ENCODE results near the gene RAB44. TPM values are rescaled to one million over a fixed set of nuclear protein-coding genes. Genes with fewer than 3 reads are reported as not detected.

RAB44 gene
- polyA plus RNA-seq, 3 donors = 0.06 to 0.08 (median 0.06) TPM

- no peak for DNase-seq (ENCODE audit: extremely low read depth in 1 of 11, low read depth in 9 of 11, low spot score in 4 of 11)
Measured at GRCh38 chr6:36665180-36665579, 32.4 kb upstream of the RAB44 start.

DNA sequence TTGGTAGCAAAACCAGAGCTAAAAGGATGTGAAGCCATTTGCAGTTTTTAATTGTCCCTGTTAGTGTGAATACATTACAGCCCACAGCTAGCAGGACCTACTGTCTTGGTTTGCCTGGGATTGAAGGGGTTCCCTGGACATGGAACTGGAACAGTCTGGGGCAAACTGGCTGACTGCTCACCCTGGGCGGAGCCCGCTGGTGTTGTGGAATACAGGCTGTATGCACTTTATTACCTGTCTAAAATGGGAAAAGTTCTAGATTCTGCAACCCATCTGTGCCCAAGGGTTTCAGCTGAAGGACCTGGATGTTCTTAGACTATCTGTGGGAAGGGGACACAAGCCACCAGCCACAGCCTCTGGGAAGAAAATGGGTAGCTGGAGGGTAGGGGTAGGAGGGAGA is 31.3 kb upstream of the RAB44 start:
- no peak for DNase-seq (ENCODE audit: extremely low read depth in 1 of 11, low read depth in 9 of 11, low spot score in 4 of 11)

- peak in 2 of 11 donors; percentile 45 to 64 for DNase-seq (ENCODE audit: extremely low read depth in 1 of 11, low read depth in 9 of 11, low spot score in 4 of 11)
Measured at GRCh38 chr6:36666826-36667591, 30.6 kb upstream of the RAB44 start.

GRCh38 chr6:36668591-36668990 is 29.0 kb upstream of the RAB44 start:
- DNase-seq (ENCODE audit: extremely low read depth in 1 of 11, low read depth in 9 of 11, low spot score in 4 of 11) = no peak

- DNase-seq (ENCODE audit: extremely low read depth in 1 of 11, low read depth in 9 of 11, low spot score in 4 of 11) = no peak
Measured at GRCh38 chr6:36669002-36669401, 28.6 kb upstream of the RAB44 start.

DNA sequence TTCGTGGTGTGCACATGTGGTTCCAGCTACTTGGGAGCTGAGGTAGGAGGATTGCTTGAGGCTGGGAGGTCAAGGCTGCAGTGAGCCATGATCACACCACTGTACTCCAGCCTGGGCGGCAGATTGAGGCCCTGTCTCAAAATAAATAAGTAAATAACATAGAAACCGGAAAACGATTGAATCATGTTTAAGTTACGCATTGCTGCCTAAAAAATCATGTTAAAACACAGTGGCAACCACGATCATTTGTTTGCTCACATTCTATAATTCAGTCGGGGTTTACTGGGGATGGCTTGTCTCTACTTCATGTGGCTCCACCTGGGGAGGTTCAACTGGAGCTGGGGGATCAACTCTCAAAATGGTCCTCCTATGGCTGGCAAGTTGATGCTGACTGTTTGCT is 27.4 kb upstream of the RAB44 start:
- DNase-seq (ENCODE audit: extremely low read depth in 1 of 11, low read depth in 9 of 11, low spot score in 4 of 11) = no peak

DNA sequence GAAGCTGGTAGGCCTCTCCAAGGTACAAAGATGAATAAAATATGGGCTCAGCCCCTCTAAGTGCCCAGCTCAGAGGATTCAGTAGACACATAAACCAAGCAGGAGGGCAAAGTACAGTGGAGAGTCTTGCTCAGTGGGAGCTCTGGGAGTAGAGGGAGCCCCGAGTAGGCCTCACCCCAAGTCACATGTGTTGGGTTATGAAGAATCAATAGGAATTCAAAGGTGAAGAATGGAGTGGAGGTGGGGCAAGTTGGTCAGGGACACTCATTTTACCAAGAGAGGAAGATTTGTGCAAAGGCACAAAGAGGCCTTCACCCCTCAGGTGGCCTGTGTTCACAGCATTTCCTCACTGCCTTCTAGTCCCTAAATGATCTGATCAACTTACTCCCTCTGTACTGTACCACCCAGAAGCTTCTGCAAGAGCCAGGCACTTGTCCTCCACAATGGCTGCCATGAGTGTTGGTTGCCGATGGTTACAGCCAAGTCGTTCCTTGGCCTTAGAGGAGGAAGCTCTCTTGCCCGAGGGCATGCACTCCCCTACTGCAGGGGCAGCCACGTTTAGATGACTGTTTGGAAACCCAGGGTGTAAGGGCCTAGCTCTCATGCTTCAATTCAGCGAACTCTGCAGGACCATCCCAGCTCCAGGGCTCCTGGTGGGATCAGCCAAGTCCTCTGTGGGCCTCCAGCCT is 25.8 kb upstream of the RAB44 start:
- no peak for DNase-seq (ENCODE audit: extremely low read depth in 1 of 11, low read depth in 9 of 11, low spot score in 4 of 11)

GRCh38 chr6:36673882-36674281 is 23.7 kb upstream of the RAB44 start:
- no peak for DNase-seq (ENCODE audit: extremely low read depth in 1 of 11, low read depth in 9 of 11, low spot score in 4 of 11)

GRCh38 chr6:36674942-36675341 is 22.7 kb upstream of the RAB44 start:
- DNase-seq (ENCODE audit: extremely low read depth in 1 of 11, low read depth in 9 of 11, low spot score in 4 of 11) = no peak

DNA sequence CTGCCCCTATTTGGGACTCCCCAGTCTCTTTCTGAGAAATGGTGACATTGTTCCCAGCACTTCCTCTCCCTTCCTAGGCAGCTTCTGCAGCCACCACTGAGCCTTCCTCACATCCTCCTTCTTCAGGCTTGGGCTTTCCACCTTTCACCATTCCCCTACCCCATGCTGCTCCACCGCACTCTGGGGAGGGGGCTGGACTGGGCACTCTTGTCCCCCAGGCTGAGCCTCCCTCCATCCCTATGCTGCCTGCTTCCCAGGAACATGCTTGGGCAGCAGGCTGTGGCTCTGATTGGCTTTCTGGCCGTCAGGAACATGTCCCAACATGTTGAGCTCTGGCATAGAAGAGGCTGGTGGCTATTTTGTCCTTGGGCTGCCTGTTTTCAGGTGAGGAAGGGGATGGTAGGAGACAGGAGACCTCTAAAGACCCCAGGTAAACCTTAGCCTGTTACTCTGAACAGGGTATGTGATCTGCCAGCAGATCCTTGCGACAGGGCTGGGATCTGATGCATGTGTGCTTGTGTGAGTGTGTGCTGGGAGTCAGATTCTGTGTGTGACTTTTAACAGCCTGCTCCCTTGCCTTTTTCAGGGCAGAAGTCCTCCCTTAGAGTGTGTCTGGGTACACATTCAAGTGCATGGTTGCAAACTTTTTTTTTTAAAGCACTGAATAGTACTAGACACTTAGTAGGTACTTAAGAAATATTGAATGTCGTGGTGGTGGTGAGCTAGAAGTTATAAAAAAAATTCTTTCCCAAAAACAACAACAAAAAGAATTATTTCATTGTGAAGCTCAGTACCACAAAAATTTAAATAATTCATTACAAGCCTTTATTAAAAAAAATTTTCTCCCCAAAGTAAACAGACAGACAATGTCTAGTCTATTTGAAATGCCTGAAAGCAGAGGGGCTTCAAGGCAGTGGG is 21.2 kb upstream of the RAB44 start:
- no peak for DNase-seq (ENCODE audit: extremely low read depth in 1 of 11, low read depth in 9 of 11, low spot score in 4 of 11)

DNA sequence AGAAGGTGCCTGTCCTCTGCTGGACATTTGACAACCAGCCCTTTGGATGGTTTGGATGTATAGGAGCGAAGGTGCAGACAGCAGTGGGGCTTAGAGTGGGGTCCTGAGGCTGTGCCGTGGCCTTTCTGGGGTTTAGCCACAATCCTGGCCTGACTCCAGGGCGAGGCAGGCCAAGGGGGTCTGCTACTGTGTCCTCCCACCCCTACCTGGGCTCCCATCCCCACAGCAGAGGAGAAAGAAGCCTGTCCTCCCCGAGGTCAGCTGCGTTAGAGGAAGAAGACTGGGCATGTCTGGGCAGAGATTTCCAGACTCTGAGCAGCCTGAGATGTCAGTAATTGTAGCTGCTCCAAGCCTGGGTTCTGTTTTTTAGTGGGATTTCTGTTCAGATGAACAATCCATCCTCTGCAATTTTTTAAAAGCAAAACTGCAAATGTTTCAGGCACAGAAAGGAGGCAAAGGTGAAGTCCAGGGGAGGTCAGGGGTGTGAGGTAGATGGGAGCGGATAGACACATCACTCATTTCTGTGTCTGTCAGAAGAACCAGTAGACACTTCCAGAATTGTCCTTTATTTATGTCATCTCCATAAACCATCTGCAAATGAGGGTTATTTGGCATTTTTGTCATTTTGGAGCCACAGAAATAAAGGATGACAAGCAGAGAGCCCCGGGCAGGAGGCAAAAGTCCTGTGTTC is 20.4 kb upstream of the RAB44 start:
- no peak for DNase-seq (ENCODE audit: extremely low read depth in 1 of 11, low read depth in 9 of 11, low spot score in 4 of 11)

- no peak for DNase-seq (ENCODE audit: extremely low read depth in 1 of 11, low read depth in 9 of 11, low spot score in 4 of 11)
Measured at GRCh38 chr6:36677753-36678487, 19.7 kb upstream of the RAB44 start.

DNA sequence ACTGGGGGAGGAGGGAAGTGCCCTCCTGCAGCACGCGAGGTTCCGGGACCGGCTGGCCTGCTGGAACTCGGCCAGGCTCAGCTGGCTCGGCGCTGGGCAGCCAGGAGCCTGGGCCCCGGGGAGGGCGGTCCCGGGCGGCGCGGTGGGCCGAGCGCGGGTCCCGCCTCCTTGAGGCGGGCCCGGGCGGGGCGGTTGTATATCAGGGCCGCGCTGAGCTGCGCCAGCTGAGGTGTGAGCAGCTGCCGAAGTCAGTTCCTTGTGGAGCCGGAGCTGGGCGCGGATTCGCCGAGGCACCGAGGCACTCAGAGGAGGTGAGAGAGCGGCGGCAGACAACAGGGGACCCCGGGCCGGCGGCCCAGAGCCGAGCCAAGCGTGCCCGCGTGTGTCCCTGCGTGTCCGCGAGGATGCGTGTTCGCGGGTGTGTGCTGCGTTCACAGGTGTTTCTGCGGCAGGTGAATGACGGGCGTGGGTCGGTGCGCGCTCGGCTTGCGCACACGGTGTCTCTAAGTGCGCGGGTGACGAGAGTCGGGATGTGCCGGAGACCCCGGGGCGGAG is 19.1 kb upstream of the RAB44 start, which contains the start of gene CDKN1A:
CDKN1A (plus strand) TSS at position 227 of the 555 bp plus-strand sequence. CDS start 5,388 bp downstream, outside the sequence.
- peak; percentile 52 to 84 (median 74) for DNase-seq (ENCODE audit: extremely low read depth in 1 of 11, low read depth in 9 of 11, low spot score in 4 of 11)

GRCh38 chr6:36679043-36679833 is 18.4 kb upstream of the RAB44 start:
- peak in 1 of 11 donors; percentile 29 for DNase-seq (ENCODE audit: extremely low read depth in 1 of 11, low read depth in 9 of 11, low spot score in 4 of 11)

DNA sequence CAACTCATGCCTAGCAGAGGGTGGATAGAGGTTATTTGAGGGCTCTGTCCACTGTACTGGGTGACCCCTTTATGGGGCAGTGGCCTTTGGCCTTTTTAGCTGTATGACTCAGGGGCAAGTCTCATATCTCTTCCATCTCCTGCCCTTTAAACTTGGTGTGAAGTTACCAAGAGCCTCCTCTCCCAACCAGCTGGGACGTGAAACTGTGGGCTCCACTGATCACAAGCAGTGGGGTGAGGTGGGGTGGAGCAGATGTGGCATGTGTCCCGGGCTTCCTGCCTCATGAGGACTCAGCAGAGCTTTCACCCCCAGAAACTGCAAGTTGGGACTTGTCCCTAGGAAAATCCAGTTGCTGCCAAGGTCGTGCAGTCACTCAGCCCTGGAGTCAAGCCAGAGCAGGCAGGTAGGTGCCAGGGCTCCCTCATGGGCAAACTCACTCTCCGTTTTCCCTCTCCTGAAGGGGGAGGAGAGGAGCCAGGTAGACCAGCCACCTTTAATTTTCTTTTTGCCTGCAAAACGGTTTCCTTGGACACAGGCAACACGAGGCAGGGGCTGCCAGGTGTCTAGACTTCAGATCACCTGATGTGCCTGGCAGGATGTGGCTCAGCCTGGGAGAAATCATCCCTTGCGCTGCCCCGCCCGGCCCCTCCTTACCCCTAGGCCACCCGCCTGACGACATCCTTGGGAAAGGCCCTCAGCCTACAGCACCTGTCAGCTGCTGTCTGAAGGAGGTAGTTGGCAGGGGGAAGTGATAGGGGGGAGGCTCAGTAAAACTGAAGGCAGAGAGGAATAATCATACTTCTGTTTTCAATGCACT is 15.1 kb upstream of the RAB44 start:
- peak in 1 of 11 donors; percentile 18 for DNase-seq (ENCODE audit: extremely low read depth in 1 of 11, low read depth in 9 of 11, low spot score in 4 of 11)

DNA sequence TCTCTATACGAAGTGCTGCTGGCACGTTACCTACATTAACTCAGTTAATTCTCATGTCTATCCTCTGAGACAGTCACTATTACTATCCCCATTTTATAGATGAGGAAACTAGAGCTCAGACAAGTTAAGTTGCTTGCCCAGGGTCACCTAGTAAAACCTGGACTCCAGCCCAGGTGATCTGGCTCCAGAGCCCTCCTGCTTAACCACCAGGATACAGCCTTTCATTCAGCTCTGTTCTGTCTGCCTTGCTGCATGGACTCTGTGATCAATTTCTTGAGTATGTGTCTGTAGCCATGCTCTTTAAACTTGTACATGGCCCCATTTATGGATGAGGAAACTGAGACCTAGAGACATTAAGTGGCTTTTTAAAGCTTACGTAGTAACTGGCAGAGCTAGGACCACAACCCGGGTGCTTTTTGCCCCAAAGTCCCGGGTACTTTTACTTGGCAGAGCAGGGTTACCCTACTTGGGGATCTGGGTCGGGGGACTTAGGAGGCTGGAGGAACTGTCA is 14.4 kb upstream of the RAB44 start:
- DNase-seq (ENCODE audit: extremely low read depth in 1 of 11, low read depth in 9 of 11, low spot score in 4 of 11) = no peak

Measured in renal cortex interstitium (tissue), 11 donors.